HG03095 (cell line): ENCODE measurements around the gene SLC25A25.

Experiments
- ATAC-seq: cut with Tn5 transposase; IDR thresholded peaks from one replicate; pipeline ENCODE4 v1.9.1; 2021; ENCODE audit warnings: moderate library complexity; ENCODE audit not compliant: unreplicated experiment

Gene SLC25A25

GRCh38 chr9:128096616-128097536 lies 28.8 kb downstream of the SLC25A25 start:
- ATAC-seq = no peak

- no peak for ATAC-seq
Measured at GRCh38 chr9:128097543-128098296, 29.7 kb downstream of the SLC25A25 start.

DNA sequence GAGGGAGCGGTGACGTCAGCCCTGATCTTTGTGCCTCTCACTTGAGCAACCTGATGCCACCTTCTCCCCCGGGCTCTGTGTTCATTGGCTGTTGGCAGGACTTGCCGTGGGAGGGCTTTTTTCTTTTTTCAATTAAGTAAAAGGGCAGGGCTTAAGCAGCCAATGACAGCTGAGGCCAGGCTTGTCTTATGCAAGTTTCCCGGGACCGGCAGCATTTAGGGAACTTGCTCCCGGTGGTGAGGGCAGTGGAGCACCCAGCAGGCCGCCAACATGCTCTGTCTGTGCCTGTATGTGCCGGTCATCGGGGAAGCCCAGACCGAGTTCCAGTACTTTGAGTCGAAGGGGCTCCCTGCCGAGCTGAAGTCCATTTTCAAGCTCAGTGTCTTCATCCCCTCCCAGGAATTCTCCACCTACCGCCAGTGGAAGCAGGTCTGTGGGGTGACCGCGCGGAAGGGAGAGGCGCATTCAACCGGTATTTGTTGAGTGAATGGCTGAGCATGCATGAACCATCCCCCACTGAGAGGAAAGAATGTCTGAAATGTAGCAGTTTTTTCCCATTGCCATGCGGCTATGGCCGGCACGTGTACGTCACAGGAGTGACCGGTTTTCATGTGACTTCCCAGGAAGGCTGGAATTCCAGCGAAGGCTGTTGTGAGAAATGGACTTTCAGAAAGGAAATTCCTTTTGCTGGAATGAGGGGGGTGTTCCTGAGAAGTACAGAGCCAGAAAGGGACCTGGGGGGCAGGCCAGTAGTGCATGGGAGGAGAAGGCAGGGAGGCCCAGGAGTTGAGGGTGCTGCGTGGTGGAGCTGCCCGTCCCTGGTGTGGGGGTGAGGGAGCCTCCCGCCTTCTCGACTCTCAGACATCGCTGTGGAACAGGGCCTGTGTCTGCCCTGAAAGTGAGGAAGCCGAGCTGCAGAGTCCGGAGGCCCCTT lies 30.5 kb downstream of the SLC25A25 start:
- no peak for ATAC-seq

GRCh38 chr9:128099231-128099931 lies 31.3 kb downstream of the SLC25A25 start:
- no peak for ATAC-seq

- no peak for ATAC-seq
Measured at GRCh38 chr9:128099932-128100491, 32.0 kb downstream of the SLC25A25 start.

- no peak for ATAC-seq
Measured at GRCh38 chr9:128100581-128100980, 32.5 kb downstream of the SLC25A25 start.

- ATAC-seq = no peak
Measured at GRCh38 chr9:128101231-128101661, 33.2 kb downstream of the SLC25A25 start.

- no peak for ATAC-seq
Measured at GRCh38 chr9:128101690-128102089, 33.7 kb downstream of the SLC25A25 start.

DNA sequence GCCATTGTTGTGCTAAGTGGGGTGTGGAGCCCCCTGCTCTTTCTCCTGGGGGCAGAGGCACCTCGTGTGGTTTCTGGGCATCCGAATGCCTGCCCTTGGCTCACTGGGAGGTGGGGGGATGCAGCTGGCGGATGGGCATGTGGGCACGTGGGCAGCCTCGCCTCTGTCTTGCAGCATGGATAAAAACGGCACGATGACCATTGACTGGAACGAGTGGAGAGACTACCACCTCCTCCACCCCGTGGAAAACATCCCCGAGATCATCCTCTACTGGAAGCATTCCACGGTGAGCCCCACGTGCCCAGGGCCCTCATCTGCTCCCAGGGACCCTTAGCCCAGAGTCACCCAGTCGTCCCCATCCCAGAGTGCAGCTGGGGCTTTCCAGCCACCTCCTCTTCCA lies 34.2 kb downstream of the SLC25A25 start:
- no peak for ATAC-seq

- ATAC-seq = no peak
Measured at GRCh38 chr9:128102861-128103588, 35.0 kb downstream of the SLC25A25 start.

DNA sequence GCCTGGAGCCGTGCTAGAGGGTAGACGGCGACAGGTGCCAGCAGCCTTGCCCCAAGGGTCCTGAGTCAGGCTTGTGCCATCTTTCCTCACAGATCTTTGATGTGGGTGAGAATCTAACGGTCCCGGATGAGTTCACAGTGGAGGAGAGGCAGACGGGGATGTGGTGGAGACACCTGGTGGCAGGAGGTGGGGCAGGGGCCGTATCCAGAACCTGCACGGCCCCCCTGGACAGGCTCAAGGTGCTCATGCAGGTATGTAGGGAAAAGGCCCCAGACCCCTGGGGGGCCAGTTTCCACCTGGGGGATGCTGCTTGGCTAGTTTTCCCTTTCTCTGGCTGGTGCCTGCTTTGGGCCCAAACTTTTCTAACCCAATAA lies 35.5 kb downstream of the SLC25A25 start:
- no peak for ATAC-seq

GRCh38 chr9:128104171-128104618 lies 36.2 kb downstream of the SLC25A25 start:
- ATAC-seq = no peak

DNA sequence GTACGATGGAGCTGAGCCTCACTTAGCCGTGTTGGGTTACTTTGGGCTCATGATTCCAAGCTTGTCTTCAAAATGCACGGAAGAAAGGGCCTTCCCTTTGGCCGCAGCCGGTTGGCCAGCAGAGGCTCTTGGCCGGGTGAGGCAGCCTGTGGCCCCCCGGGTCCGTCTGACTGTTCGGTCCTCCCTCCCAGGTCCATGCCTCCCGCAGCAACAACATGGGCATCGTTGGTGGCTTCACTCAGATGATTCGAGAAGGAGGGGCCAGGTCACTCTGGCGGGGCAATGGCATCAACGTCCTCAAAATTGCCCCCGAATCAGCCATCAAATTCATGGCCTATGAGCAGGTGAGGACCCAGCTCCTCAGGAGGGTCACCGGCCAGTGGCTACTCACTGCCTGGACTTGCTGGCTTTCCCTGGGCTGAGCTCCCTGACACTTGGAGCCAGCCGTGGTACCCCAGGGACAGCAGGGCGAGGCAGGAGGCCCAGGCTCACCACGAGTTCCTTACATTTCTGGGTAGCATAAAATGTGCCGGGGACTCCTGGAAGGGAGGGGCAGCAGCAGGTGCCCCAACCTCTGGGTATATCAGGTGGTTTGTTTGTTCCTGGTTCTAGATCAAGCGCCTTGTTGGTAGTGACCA lies 37.6 kb downstream of the SLC25A25 start:
- no peak for ATAC-seq

DNA sequence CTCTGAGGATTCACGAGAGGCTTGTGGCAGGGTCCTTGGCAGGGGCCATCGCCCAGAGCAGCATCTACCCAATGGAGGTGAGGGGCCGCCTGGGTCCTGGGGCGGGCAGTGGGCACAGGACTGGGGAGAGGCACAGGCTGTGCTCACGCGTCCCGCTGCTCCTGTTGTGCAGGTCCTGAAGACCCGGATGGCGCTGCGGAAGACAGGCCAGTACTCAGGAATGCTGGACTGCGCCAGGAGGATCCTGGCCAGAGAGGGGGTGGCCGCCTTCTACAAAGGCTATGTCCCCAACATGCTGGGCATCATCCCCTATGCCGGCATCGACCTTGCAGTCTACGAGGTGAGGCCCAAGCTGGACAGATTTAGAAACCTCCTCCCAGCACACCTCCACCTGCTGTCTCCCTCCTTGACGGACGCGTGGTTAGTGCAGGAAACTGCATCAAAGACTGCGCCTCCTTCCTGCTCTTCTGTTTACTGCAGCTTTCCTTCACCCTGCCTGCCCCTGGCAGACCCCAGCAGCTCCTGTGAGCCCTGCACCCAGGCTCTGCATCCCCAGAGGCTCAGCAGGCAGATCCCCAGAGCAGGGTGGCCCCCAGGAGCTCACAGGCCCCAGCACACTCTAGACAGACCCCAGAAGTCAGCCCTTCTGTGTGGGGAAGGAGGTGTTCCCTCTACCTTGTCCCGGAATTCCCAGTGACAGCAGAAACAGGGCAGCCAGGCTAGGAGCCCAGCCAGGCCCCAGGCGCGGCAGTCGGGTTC lies 38.3 kb downstream of the SLC25A25 start:
- no peak for ATAC-seq

- no peak for ATAC-seq
Measured at GRCh38 chr9:128106940-128107467, 39.0 kb downstream of the SLC25A25 start.

- no peak for ATAC-seq
Measured at GRCh38 chr9:128107468-128108268, 39.6 kb downstream of the SLC25A25 start.
